Measurements from ENCODE around the gene C16orf96. TPM values are rescaled to one million over a fixed set of nuclear protein-coding genes. Genes with fewer than 3 reads are reported as not detected.
"Not testable (repeated sequence)": the region's sequence is repeated elsewhere in the genome, so short reads cannot be mapped to it uniquely, and the experiment has no call there.

Gene C16orf96
- total RNA-seq, 1 experiment from 2014 or later: not detected

- peaks cover 20% of the 10 kb centered on the region for H3K9me3 ChIP-seq
- no peaks in the 10 kb centered on the region for H3K36me3 ChIP-seq
- peak within 1 kb of the TSS; percentile 64 for H3K4me3 ChIP-seq
- H3K27me3 ChIP-seq: no peaks in the 10 kb centered on the region
- DNase-seq: peak; percentile 91
Observed at GRCh38 chr16:4538350-4539235, 17.5 kb upstream of the C16orf96 start, which contains the start of gene CDIP1. TSS of gene CDIP1 (minus strand) at chr16:4538773. CDS start at chr16:4514130, 24,643 bp downstream.

- Histone ChIP-seq H3K27me3 (no peaks in the 10 kb centered on the region), H3K36me3 (no peaks in the 10 kb centered on the region)
Observed at GRCh38 chr16:4539716-4540284, 16.3 kb upstream of the C16orf96 start.

GRCh38 chr16:4544473-4544872 is 11.7 kb upstream of the C16orf96 start:
- DNase-seq: no peak

More at GRCh38 chr16:4539716-4540284, 16.3 kb upstream of the C16orf96 start:
- no peak for DNase-seq
- Histone ChIP-seq H3K9me3 (peaks cover 20% of the 10 kb centered on the region), H3K4me3 (no peak overlapping the region)

GRCh38 chr16:4548124-4548523 is 8.0 kb upstream of the C16orf96 start:
- DNase-seq: no peak
- Histone ChIP-seq H3K4me3 (no peak overlapping the region), H3K27me3 (peaks cover 5% of the 10 kb centered on the region), H3K36me3 (no peaks in the 10 kb centered on the region), H3K9me3 (no peaks in the 10 kb centered on the region)

More at GRCh38 chr16:4544473-4544872, 11.7 kb upstream of the C16orf96 start:
- no peaks in the 10 kb centered on the region for H3K36me3 ChIP-seq
- H3K9me3 ChIP-seq: peaks cover 13% of the 10 kb centered on the region
- H3K4me3 ChIP-seq: no peak overlapping the region
- H3K27me3 ChIP-seq: no peaks in the 10 kb centered on the region

GRCh38 chr16:4550591-4550990 is 5.5 kb upstream of the C16orf96 start:
- peak; percentile 28 for DNase-seq
- H3K36me3 ChIP-seq: no peaks in the 10 kb centered on the region
- no peaks in the 10 kb centered on the region for H3K9me3 ChIP-seq
- H3K27me3 ChIP-seq: peaks cover 11% of the 10 kb centered on the region
- H3K4me3 ChIP-seq: no peak overlapping the region

- Histone ChIP-seq H3K36me3 (no peaks in the 10 kb centered on the region), H3K4me3 (no peak overlapping the region), H3K9me3 (no peaks in the 10 kb centered on the region), H3K27me3 (peaks cover 11% of the 10 kb centered on the region)
- no peak for DNase-seq
Observed at GRCh38 chr16:4552541-4552940, 3.6 kb upstream of the C16orf96 start.

- H3K27me3 ChIP-seq: peaks cover 11% of the 10 kb centered on the region
- no peak overlapping the region for H3K4me3 ChIP-seq
- no peaks in the 10 kb centered on the region for H3K36me3 ChIP-seq
- no peak for DNase-seq
- H3K9me3 ChIP-seq: no peaks in the 10 kb centered on the region
Observed at GRCh38 chr16:4556580-4556979, 440 bp downstream of the C16orf96 start.

- DNase-seq: no peak
- Histone ChIP-seq H3K36me3 (no peaks in the 10 kb centered on the region), H3K4me3 (no peak overlapping the region), H3K9me3 (no peaks in the 10 kb centered on the region), H3K27me3 (peaks cover 7% of the 10 kb centered on the region)
Observed at GRCh38 chr16:4557973-4558372, 1.8 kb downstream of the C16orf96 start.

GRCh38 chr16:4561596-4561995 is 5.5 kb downstream of the C16orf96 start:
- H3K27me3 ChIP-seq: no peaks in the 10 kb centered on the region
- no peaks in the 10 kb centered on the region for H3K9me3 ChIP-seq
- no peak overlapping the region for H3K4me3 ChIP-seq
- no peaks in the 10 kb centered on the region for H3K36me3 ChIP-seq
- DNase-seq: no peak

- Histone ChIP-seq H3K36me3 (no peaks in the 10 kb centered on the region), H3K9me3 (no peaks in the 10 kb centered on the region), H3K27me3 (no peaks in the 10 kb centered on the region), H3K4me3 (no peak overlapping the region)
- no peak for DNase-seq
Observed at GRCh38 chr16:4564661-4565267, 8.6 kb downstream of the C16orf96 start.

- Histone ChIP-seq H3K36me3 (no peaks in the 10 kb centered on the region), H3K27me3 (no peaks in the 10 kb centered on the region), H3K4me3 (no peak overlapping the region), H3K9me3 (no peaks in the 10 kb centered on the region)
- DNase-seq: no peak
Observed at GRCh38 chr16:4566144-4566543, 10.0 kb downstream of the C16orf96 start.

- no peaks in the 10 kb centered on the region for H3K36me3 ChIP-seq
- no peaks in the 10 kb centered on the region for H3K9me3 ChIP-seq
- H3K27me3 ChIP-seq: no peaks in the 10 kb centered on the region
- DNase-seq: no peak
- H3K4me3 ChIP-seq: no peak overlapping the region
Observed at GRCh38 chr16:4570086-4570485, 13.9 kb downstream of the C16orf96 start.

GRCh38 chr16:4570688-4571321 is 14.7 kb downstream of the C16orf96 start:
- Histone ChIP-seq H3K4me3 (no peak overlapping the region), H3K9me3 (no peaks in the 10 kb centered on the region), H3K36me3 (no peaks in the 10 kb centered on the region), H3K27me3 (no peaks in the 10 kb centered on the region)
- DNase-seq: no peak

- Histone ChIP-seq H3K36me3 (no peaks in the 10 kb centered on the region), H3K4me3 (no peak overlapping the region), H3K9me3 (no peaks in the 10 kb centered on the region), H3K27me3 (no peaks in the 10 kb centered on the region)
- DNase-seq: no peak
Observed at GRCh38 chr16:4572715-4573114, 16.6 kb downstream of the C16orf96 start.

- DNase-seq, H3K9me3 ChIP-seq, H3K27me3 ChIP-seq, H3K4me3 ChIP-seq, H3K36me3 ChIP-seq: not testable (repeated sequence)
Observed at GRCh38 chr16:4573926-4574325, 17.8 kb downstream of the C16orf96 start.

GRCh38 chr16:4574919-4575705 is 19.0 kb downstream of the C16orf96 start:
- Histone ChIP-seq H3K9me3 (no peaks in the 10 kb centered on the region), H3K4me3 (no peak overlapping the region), H3K36me3 (no peaks in the 10 kb centered on the region), H3K27me3 (no peaks in the 10 kb centered on the region)
- DNase-seq: no peak
